Measurements from ENCODE around the gene ADAM17. TPM values are rescaled to one million over a fixed set of nuclear protein-coding genes. Genes with fewer than 3 reads are reported as not detected.
"Not testable (repeated sequence)": the region's sequence is repeated elsewhere in the genome, so short reads cannot be mapped to it uniquely, and the experiment has no call there.

Gene ADAM17
- polyA plus RNA-seq, 3 donors from 2014 or later: 6.3 to 14.9 (median 8.0) TPM

DNA sequence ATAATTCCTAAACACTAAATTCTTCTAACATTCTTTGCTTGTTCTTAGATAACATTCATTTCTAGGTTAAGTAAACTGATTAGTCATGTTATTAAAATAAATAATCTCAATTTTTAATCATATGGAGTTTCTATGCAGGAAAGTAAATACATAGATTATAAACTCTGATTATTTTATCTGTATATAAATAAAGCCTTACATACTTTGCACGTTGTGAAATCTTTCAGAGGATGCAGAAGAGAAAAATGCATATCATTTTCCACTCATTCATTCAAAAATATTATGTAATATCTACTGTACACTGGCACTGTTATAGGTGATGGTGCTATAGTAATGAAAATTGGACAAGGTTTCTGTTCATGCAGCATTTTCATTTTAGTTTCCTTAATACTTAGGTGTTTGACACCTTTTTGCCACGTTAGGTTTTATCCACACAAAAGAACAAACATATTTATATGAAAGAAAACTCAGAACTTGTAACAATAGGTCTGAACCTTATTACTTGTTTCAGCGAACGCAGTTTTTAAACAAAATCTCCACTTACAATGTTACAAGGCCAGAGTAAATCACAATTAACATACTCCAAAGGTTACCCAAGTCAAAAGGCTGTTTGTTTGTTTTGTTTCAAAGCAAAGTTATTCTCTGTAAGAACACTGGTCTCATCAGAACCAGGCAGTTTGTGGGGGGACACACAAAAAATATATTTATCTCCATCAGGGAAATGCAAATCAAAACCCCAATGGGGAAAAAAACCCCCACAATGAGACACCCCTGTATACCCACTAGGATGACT, 27.4 kb downstream of the ADAM17 start:
- Mint-ChIP-seq H3K9me3 (no peaks in the 10 kb centered on the region), H3K4me3 (no peak overlapping the region), H3K27ac (no peak overlapping the region), H3K4me1 (peaks cover 1 to 6% of the 10 kb centered on the region in 2 donors), H3K36me3 (peaks cover 17 to 48% (median 21%) of the 10 kb centered on the region in 3 donors), H3K27me3 (ENCODE audit: low read depth in 3 of 3) (peaks cover 0 to 1% (median 0%) of the 10 kb centered on the region in 3 donors)
- DNase-seq: no peak

DNA sequence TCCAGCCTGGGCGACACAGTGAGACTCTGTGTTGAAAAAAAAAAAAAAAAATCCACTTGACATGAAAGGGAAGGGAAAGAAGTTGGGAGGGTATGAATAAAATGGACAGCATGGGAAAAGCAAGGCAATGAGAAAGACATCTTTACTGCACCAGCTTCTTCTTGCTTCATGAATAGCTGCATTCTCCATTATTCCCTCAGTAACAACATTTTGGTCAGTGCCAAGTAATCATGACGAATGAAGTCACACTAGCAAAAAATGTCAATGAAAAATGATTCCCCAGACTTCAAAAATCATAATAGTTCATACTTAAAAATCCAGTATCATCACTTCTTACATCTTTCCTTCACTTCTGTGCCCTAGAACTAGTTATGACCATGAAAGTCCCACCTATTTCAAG, 30.4 kb downstream of the ADAM17 start:
- DNase-seq: no peak
- Mint-ChIP-seq H3K27me3 (ENCODE audit: low read depth in 3 of 3) (peaks cover 0 to 1% (median 0%) of the 10 kb centered on the region in 3 donors), H3K9me3 (no peaks in the 10 kb centered on the region), H3K4me3 (no peak overlapping the region), H3K36me3 (peaks cover 28 to 62% (median 29%) of the 10 kb centered on the region in 3 donors), H3K27ac (peak overlapping the region in 2 of 6 donors; percentile 33 to 65), H3K4me1 (peaks cover 1 to 6% of the 10 kb centered on the region in 2 donors)

DNA sequence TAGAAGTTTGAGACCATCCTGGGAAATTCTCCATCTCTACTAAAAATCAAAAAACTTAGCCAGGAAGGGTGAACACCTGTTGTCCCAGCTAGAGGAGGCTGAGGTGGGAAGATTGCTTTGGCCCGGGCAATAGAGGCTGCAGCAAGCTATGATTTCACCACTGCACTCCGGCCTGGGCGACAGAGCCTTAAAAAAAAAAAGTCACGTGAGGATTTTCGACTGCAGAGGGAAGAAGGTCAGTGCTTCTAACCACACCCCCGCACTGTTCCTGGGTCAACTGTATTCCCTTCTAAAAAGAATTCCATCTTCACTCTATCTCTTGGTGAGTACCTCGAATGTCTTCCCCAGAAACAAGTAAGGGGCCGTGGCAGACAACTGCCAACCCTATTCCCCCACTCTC, 31.3 kb downstream of the ADAM17 start:
- Mint-ChIP-seq H3K4me1 (peaks cover 1 to 6% of the 10 kb centered on the region in 2 donors), H3K27me3 (ENCODE audit: low read depth in 3 of 3) (peaks cover 0 to under 1% (median 0%) of the 10 kb centered on the region in 3 donors), H3K4me3 (no peak overlapping the region), H3K9me3 (no peaks in the 10 kb centered on the region), H3K27ac (no peak overlapping the region), H3K36me3 (peaks cover 31 to 60% (median 31%) of the 10 kb centered on the region in 3 donors)
- DNase-seq: no peak

DNA sequence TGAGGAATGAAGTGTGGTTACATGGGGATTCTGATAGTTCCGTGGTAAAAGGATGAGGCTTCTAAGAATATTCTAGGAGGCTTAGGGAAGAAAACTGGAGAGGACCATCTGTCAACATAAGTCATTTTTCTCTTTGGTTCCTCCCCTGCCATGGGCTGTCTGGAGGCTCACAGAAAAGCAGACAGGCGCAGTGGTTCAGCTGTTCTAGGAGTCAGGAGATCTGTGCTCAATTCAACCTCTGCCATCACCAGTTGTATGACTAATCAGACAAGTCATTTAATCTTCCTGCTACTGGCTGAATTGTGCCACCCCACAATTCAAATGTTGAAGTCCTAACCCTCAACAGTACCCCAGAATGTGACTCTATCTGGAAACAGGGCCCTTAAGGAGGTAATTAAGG, 36.4 kb downstream of the ADAM17 start:
- no peaks in the 10 kb centered on the region for H3K9me3 Mint-ChIP-seq
- DNase-seq: no peak
- no peaks in the 10 kb centered on the region for H3K4me1 Mint-ChIP-seq
- no peaks in the 10 kb centered on the region for H3K27me3 Mint-ChIP-seq (ENCODE audit: low read depth in 3 of 3)
- H3K27ac Mint-ChIP-seq: no peak overlapping the region
- H3K4me3 Mint-ChIP-seq: no peak overlapping the region
- peaks cover 30 to 40% (median 30%) of the 10 kb centered on the region in 3 donors for H3K36me3 Mint-ChIP-seq

DNA sequence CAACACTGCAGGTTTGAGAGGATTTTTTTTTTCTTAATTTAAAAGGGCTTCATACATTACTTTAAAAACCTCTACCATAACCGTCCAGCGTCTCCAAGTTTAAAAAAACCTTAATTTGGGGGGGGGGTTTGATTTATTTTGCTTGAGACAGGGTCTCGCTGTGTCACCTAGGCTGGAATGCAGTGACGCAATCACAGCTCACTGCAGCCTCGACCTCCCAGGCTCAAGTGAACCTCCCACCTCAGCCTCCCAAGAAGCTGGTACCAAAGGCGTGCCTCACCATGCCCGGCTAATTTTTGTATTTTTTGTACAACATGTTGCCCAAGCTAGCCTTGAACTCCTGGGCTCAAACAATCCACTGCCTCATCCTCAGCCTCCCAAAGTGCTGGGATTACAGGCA, 36.9 kb downstream of the ADAM17 start:
- DNase-seq: no peak
- H3K27ac Mint-ChIP-seq: no peak overlapping the region
- no peaks in the 10 kb centered on the region for H3K4me1 Mint-ChIP-seq
- H3K27me3 Mint-ChIP-seq (ENCODE audit: low read depth in 3 of 3): no peaks in the 10 kb centered on the region
- H3K36me3 Mint-ChIP-seq: peaks cover 29 to 38% (median 29%) of the 10 kb centered on the region in 3 donors
- no peaks in the 10 kb centered on the region for H3K9me3 Mint-ChIP-seq
- H3K4me3 Mint-ChIP-seq: no peak overlapping the region

DNA sequence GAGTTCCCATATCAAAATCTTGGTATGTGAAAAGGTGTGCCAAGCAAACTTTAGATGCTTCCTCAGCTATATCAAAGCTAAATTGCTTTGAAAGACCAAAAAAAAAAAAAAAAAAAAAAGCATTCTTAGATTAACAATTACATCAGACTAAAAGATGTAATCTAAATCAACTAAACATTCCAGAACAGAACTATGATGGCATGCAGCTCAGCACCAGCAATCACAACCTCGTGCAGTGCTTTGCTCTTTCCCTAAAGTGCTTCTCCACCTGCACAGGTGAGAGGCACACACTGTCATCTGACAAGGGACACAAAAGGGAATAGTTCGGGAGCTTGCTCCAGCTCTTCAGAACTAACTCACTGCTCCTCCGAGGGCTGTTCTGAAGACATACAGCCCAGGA, 37.5 kb downstream of the ADAM17 start:
- H3K4me3 Mint-ChIP-seq: no peak overlapping the region
- H3K36me3 Mint-ChIP-seq: peaks cover 31 to 41% (median 31%) of the 10 kb centered on the region in 3 donors
- no peak for DNase-seq
- H3K27ac Mint-ChIP-seq: no peak overlapping the region
- no peaks in the 10 kb centered on the region for H3K9me3 Mint-ChIP-seq
- no peaks in the 10 kb centered on the region for H3K4me1 Mint-ChIP-seq
- no peaks in the 10 kb centered on the region for H3K27me3 Mint-ChIP-seq (ENCODE audit: low read depth in 3 of 3)

DNA sequence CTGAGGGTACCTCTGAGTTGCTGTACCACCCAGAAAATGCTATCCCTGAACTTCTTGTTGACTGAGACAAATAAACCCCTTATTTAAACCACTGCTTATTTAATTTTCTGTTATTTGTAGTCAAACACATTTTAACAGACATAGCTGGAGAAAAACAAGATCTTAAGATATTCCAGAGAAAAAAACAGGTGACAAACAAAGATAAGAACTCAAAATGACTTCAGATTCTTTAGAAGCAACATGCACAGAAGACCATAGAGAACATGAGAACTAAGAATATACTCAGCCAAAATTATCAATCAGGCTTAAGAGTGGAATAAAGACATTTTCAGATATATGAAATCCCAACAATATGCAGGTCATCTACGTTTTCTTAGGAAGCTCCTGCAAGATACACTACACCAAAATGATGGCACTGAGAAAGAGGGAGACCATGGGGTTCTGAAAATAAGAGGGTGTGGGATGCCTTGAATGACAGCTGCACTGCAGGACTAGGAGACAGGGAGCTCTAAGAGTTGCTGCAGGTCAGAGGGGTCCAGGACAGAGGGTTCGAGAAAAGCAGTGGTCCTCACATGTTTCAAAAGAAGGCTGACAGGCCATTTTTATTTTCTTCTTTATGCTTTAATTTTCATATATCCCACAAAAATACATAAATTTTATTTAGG, 38.4 kb downstream of the ADAM17 start:
- peaks cover 27 to 38% (median 31%) of the 10 kb centered on the region in 3 donors for H3K36me3 Mint-ChIP-seq
- H3K9me3 Mint-ChIP-seq: no peaks in the 10 kb centered on the region
- peak overlapping the region in 3 of 6 donors; percentile 29 to 56 (median 54) for H3K27ac Mint-ChIP-seq
- no peaks in the 10 kb centered on the region for H3K4me1 Mint-ChIP-seq
- DNase-seq: no peak
- H3K4me3 Mint-ChIP-seq: no peak overlapping the region
- no peaks in the 10 kb centered on the region for H3K27me3 Mint-ChIP-seq (ENCODE audit: low read depth in 3 of 3)

DNA sequence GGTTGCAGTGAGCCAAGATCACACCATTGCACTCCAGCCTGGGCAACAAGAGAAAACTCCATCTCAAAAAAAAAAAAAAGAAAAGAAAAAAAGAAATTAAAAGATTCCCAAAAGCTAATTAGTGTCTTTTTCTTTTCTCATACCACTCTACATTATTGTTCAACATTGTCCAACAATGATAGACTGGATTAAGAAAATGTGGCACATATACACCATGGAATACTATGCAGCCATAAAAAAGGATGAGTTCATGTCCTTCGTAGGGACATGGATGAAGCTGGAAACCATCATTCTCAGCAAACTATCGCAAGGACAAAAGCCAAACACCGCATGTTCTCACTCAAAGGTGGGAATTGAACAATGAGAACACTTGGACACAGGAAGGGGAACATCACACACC, 41.7 kb downstream of the ADAM17 start:
- H3K4me3 Mint-ChIP-seq; DNase-seq; H3K27me3 Mint-ChIP-seq (ENCODE audit: low read depth in 3 of 3); H3K27ac Mint-ChIP-seq; H3K9me3 Mint-ChIP-seq; H3K4me1 Mint-ChIP-seq: not testable (repeated sequence)
- H3K36me3 Mint-ChIP-seq: peaks cover 20 to 31% (median 22%) of the 10 kb centered on the region in 3 donors

DNA sequence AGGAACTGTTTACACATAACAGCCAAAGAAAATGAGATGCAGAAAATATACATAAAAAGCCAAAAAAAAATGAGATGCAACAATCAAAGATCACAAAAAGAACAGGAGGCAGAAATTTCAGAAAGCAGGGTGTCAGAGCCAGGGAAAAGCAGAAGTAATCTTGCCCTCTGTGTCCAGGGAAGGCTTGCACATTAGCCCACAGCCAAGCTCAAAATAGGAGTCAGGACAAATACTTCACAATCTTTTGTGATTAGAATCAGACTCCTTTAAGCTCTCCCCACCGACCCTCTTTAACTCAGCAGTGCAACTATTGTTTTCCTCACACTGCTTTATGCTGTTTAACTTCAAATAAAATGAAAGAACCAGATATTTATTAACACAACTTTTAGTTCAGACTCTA, 46.7 kb downstream of the ADAM17 start:
- peaks cover 15 to 49% (median 21%) of the 10 kb centered on the region in 3 donors for H3K36me3 Mint-ChIP-seq

DNA sequence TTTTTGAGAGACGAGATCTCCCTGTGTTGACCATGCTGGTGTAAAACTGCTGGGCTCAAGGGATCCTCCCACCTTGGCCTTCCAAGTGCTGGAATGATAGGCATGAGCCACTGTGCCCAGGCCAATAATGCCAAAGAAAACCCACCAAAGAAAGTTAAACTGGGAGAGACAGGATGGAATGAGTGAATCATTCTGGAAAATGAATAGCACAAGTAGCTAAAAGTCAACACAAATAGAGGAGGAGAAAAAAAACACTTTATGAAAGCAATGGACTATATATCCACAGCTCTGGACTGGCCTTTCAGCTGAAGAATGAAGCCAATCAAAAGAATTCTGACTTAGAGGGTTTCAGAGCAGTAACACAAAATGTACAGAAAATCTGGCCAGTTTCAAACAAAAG, 57.4 kb downstream of the ADAM17 start:
- Mint-ChIP-seq H3K9me3 (no peaks in the 10 kb centered on the region), H3K27me3 (ENCODE audit: low read depth in 3 of 3) (peaks cover 0 to 3% (median 0%) of the 10 kb centered on the region in 3 donors), H3K27ac (peak overlapping the region in 4 of 6 donors; percentile 53 to 81 (median 68)), H3K4me3 (no peak overlapping the region), H3K36me3 (peaks cover 15 to 27% (median 23%) of the 10 kb centered on the region in 3 donors), H3K4me1 (peaks cover 0 to 9% of the 10 kb centered on the region in 2 donors)
- no peak for DNase-seq

More for the DNA sequence above, 46.7 kb downstream of the ADAM17 start:
- peaks cover 1 to 6% of the 10 kb centered on the region in 2 donors for H3K4me1 Mint-ChIP-seq
- peak overlapping the region in 3 of 6 donors; percentile 13 to 31 (median 18) for H3K27ac Mint-ChIP-seq
- no peak for DNase-seq
- peaks cover 0 to 2% (median 1%) of the 10 kb centered on the region in 3 donors for H3K27me3 Mint-ChIP-seq (ENCODE audit: low read depth in 3 of 3)
- H3K9me3 Mint-ChIP-seq: no peaks in the 10 kb centered on the region
- H3K4me3 Mint-ChIP-seq: no peak overlapping the region

DNA sequence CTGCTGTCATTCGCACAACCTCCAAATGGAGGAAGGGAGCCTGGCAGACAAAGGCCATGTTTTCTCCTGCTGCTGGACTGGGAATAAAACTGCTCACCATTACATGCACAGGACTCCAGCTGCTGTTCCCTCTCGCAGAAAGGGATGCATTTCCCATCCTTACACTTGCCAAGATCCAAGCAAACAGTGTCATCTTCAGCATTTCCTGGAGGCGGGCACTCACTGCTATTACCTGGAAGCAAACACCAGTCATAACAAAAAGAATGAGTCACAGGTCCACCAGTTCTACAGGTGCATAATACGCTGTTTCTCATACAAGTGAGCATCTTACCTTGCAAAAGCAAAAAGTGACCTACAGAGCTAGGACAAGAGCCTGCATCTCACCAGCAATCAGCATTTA, 58.6 kb downstream of the ADAM17 start:
- H3K9me3 Mint-ChIP-seq: no peaks in the 10 kb centered on the region

DNA sequence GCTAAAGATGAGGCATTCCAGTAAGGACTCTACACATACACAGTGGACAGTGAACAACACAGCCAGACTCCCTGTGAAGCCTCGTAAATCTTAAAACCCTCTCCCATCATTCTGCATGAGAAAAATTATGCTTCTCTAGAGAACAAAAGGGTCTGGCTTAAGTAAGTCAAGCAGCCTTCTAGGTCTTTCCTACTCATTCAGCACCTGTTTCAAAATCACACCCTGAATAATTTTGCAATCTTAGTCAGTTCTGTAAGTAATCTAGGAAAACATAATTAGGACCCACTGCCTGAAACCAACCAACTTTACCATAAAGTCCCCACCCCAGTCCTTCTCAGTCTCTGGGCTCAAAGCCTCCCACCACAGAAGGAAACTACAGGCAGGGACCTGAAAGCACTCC, 61.5 kb downstream of the ADAM17 start:
- peaks cover 0 to 3% (median 0%) of the 10 kb centered on the region in 3 donors for H3K27me3 Mint-ChIP-seq (ENCODE audit: low read depth in 3 of 3)
- H3K9me3 Mint-ChIP-seq: no peaks in the 10 kb centered on the region
- no peaks in the 10 kb centered on the region for H3K4me1 Mint-ChIP-seq
- no peak for DNase-seq
- H3K27ac Mint-ChIP-seq: peak overlapping the region; percentile 9 to 69 (median 34)
- H3K36me3 Mint-ChIP-seq: peaks cover 9 to 34% (median 16%) of the 10 kb centered on the region in 3 donors
- no peak overlapping the region for H3K4me3 Mint-ChIP-seq

More for the DNA sequence above, 58.6 kb downstream of the ADAM17 start:
- peaks cover 0 to 3% (median 0%) of the 10 kb centered on the region in 3 donors for H3K27me3 Mint-ChIP-seq (ENCODE audit: low read depth in 3 of 3)
- no peak for DNase-seq
- peak overlapping the region in 2 of 6 donors; percentile 26 to 51 for H3K27ac Mint-ChIP-seq
- H3K4me1 Mint-ChIP-seq: peaks cover 0 to 5% of the 10 kb centered on the region in 2 donors
- H3K36me3 Mint-ChIP-seq: peaks cover 14 to 29% (median 21%) of the 10 kb centered on the region in 3 donors
- no peak overlapping the region for H3K4me3 Mint-ChIP-seq

DNA sequence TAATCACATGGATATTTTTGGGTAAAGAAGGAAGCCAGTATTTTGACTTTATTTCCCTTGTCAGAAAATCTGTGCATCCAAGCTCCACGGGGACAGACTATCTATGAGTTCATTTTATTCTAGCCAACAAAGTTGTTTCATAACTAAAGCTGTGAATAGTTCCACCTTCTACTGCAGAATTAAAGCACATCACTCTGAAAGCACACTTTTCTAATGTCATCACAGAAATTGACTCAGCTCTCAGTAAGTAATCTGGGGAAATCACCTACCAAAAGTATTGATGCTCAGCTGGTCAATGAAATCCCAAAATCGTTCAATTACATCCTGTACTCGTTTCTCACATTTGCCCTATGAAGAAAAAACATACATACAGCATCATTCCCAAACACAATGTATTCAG, 62.2 kb downstream of the ADAM17 start:
- peak overlapping the region in 3 of 6 donors; percentile 34 to 58 (median 54) for H3K27ac Mint-ChIP-seq
- DNase-seq: no peak
- no peak overlapping the region for H3K4me3 Mint-ChIP-seq
- H3K36me3 Mint-ChIP-seq: peaks cover 12 to 40% (median 22%) of the 10 kb centered on the region in 3 donors
- H3K9me3 Mint-ChIP-seq: no peaks in the 10 kb centered on the region
- no peaks in the 10 kb centered on the region for H3K4me1 Mint-ChIP-seq
- peaks cover 0 to 3% (median 0%) of the 10 kb centered on the region in 3 donors for H3K27me3 Mint-ChIP-seq (ENCODE audit: low read depth in 3 of 3)

DNA sequence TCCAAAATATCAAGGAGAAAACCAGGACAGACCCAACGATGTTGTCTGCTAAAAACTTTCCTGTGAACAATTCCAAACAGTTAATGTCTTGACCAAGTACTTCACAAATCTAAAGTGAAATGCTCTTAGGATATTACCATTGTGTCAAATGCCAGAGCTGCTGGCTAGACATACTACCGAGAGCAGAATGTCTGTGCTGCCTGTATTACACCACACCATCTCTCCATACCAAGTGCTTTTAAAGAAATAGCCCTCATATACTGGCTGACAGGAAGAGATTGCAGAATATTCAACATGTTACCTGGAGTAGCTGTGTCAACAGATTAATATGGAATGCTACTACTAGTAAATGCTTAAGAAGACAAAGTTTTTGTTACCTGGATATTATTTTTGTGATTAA, 62.7 kb downstream of the ADAM17 start:
- Mint-ChIP-seq H3K36me3 (peaks cover 14 to 43% (median 26%) of the 10 kb centered on the region in 3 donors), H3K27ac (peak overlapping the region in 3 of 6 donors; percentile 42 to 58 (median 54)), H3K9me3 (no peaks in the 10 kb centered on the region), H3K27me3 (ENCODE audit: low read depth in 3 of 3) (peaks cover 0 to 3% (median 0%) of the 10 kb centered on the region in 3 donors), H3K4me1 (no peaks in the 10 kb centered on the region), H3K4me3 (no peak overlapping the region)
- DNase-seq: no peak

Measured in immature natural killer cell (primary cell).